DND-41 (cell line): ENCODE measurements around the gene WNT6.

Source experiments
- CTCF ChIP-seq: IDR thresholded peaks from 2 replicates; pipeline ENCODE4 v1.5.1; 2012; ENCODE audit warnings: borderline replicate concordance, low read length, moderate library complexity, mild to moderate bottlenecking; ENCODE audit not compliant: poor library complexity, severe bottlenecking; ENCODE audit errors: extremely low read depth
- EZH2 ChIP-seq: IDR thresholded peaks from 3 replicates; pipeline ENCODE4 v1.6.1; 2012; ENCODE audit warnings: borderline replicate concordance, low read depth, mild to moderate bottlenecking, moderate library complexity, low read length, inconsistent platforms; ENCODE audit not compliant: severe bottlenecking

DNA sequence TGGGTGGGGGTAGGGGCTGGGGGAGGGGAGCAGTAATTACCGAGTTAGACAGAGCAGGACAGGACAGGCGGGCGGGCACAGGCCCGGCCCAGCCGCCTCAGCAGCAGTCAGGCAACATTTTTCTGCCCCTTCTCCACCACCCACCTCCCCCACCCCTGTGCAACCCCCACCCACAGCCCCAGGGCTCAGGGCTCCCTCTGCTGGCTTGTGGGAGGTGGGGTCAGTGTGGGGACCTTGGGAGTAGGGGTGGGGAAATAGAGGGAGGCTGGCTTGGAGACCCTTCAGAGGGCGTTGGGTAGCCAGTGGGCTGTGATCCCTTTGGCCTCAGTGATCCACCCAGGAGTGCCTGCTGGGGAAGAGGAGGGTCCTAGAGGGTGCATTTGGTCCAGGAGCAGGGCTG, 6.4 kb downstream of the WNT6 start:
- no peak for TF ChIP-seq CTCF
- no peak for TF ChIP-seq EZH2
